Natural killer cell (primary cell): ENCODE data around the gene PCBP3. TPM values are rescaled to one million over a fixed set of nuclear protein-coding genes. Genes with fewer than 3 reads are reported as not detected.
A peak's percentile ranks its signal among the peaks of the same experiment; 100 is the strongest.

Experiments used
- ATAC-seq, 3 donors: fragments of 150-1000 bp in 2 of 3; fragments of 200-7000 bp in 1 of 3; cut with Tn5 transposase; 1 replicate in 1 of 3; 2 replicates in 2 of 3; pipeline ENCODE4 v1.10.0; 2021; ENCODE audit warnings: mild to moderate bottlenecking in 2 of 3, moderate library complexity in 2 of 3
- DNase-seq, 2 donors: peaks; one replicate each; pipeline versions ENCODE4 v3.0.0 to v3.0.0-alpha.2; 2013 to 2021; ENCODE audit warnings: mixed read lengths in 1 of 2
- H3K27ac ChIP-seq: one replicate; pipeline ENCODE4 v1.5.1; 2013; ENCODE audit warnings: mild to moderate bottlenecking, low read length
- H3K27me3 ChIP-seq: one replicate; pipeline ENCODE4 v1.6.1; 2013; ENCODE audit warnings: low read length; ENCODE audit not compliant: control insufficient read depth, insufficient read depth
- H3K36me3 ChIP-seq: one replicate; pipeline ENCODE4 v1.6.1; 2013; ENCODE audit warnings: low read length; ENCODE audit not compliant: control insufficient read depth, insufficient read depth
- H3K4me1 ChIP-seq: one replicate; pipeline ENCODE4 v1.6.1; 2013; ENCODE audit warnings: low read length; ENCODE audit not compliant: control insufficient read depth, insufficient read depth
- H3K4me3 ChIP-seq: one replicate; pipeline ENCODE4 v1.5.1; 2013; ENCODE audit warnings: low read length
- H3K9me3 ChIP-seq: one replicate; pipeline ENCODE4 v1.6.1; 2013; ENCODE audit warnings: low read length; ENCODE audit not compliant: control insufficient read depth, insufficient read depth
- H3K27ac Mint-ChIP-seq, 2 donors: one replicate each; pipeline ENCODE4 v1.8.0; 2022; ENCODE audit warnings: mild to moderate bottlenecking in 2 of 2, mixed read lengths in 2 of 2, moderate library complexity in 1 of 2
- H3K27me3 Mint-ChIP-seq, 2 donors: one replicate each; pipeline ENCODE4 v1.8.0; 2022; ENCODE audit warnings: low read depth in 2 of 2, mixed read lengths in 2 of 2
- H3K36me3 Mint-ChIP-seq: one replicate; pipeline ENCODE4 v1.8.0; 2022; ENCODE audit warnings: mixed read lengths
- H3K4me1 Mint-ChIP-seq, 2 donors: one replicate each; pipeline ENCODE4 v1.8.0; 2022; ENCODE audit warnings: mixed read lengths in 2 of 2
- H3K4me3 Mint-ChIP-seq: one replicate; pipeline ENCODE4 v1.8.0; 2022; ENCODE audit warnings: mild to moderate bottlenecking, moderate library complexity, mixed read lengths
- H3K9me3 Mint-ChIP-seq, 2 donors: one replicate each; pipeline ENCODE4 v1.8.0; 2022; ENCODE audit warnings: mixed read lengths in 2 of 2
- CTCF ChIP-seq: fragments of 200-600 bp; IDR thresholded peaks from one replicate; pipeline ENCODE4 v1.8.0; 2022; ENCODE audit warnings: antibody characterized with exemption
- WGBS: methylation state at CpG from one replicate; pipeline ENCODE4 v1.1.7; 2013; ENCODE audit warnings: missing lambda C conversion rate; ENCODE audit not compliant: insufficient coverage; 5-methylcytosine and 5-hydroxymethylcytosine counted together
- intact Hi-C: fragments of 100-400 bp; cut with micrococcal nuclease; formaldehyde crosslinking; loops from one replicate; pipeline ENCODE4 v1.14.2; 2022
- total RNA-seq, 4 donors: library from RNA; stranded (reverse); fragments of 120-200 nt in 1 of 4; gene quantifications; one replicate each; pipeline versions ENCODE4 v1.2.3 to v1.2.4, GENCODE V29; 2013 to 2022

Gene PCBP3
- total RNA-seq, 3 donors from 2014 or later (not counting 1 experiment from before 2014, with no cell fraction given), result 0.50 to 3.0 (median 0.52) TPM

- Histone ChIP-seq H3K9me3 (no peaks in the 10 kb centered on the region), H3K4me3 (no peak overlapping the region), H3K36me3 (no peaks in the 10 kb centered on the region), H3K27ac (no peak overlapping the region), H3K27me3 (no peaks in the 10 kb centered on the region), H3K4me1 (no peaks in the 10 kb centered on the region)
- ATAC-seq, result no peak
- Mint-ChIP-seq H3K9me3 (no peaks in the 10 kb centered on the region), H3K36me3 (no peaks in the 10 kb centered on the region), H3K4me3 (no peak overlapping the region), H3K27ac (no peak overlapping the region), H3K4me1 (no peaks in the 10 kb centered on the region), H3K27me3 (peaks cover 11 to 18% of the 10 kb centered on the region in 2 donors)
- no peak for TF ChIP-seq CTCF
- 87% methylated on average over 12 of the region's 12 CpGs for WGBS
- intact Hi-C loops, result no loop called here
- peak in 1 of 2 donors; percentile 10 for DNase-seq
Observed at GRCh38 chr21:45852886-45853400, 209.4 kb downstream of the PCBP3 start.

- DNase-seq (no peak), ATAC-seq (no peak)
- Histone ChIP-seq H3K9me3 (no peaks in the 10 kb centered on the region), H3K36me3 (no peaks in the 10 kb centered on the region), H3K27ac (no peak overlapping the region), H3K4me3 (no peak overlapping the region), H3K27me3 (no peaks in the 10 kb centered on the region), H3K4me1 (no peaks in the 10 kb centered on the region)
- 92% methylated on average over 19 of the region's 19 CpGs for WGBS
- Mint-ChIP-seq H3K9me3 (no peaks in the 10 kb centered on the region), H3K27ac (no peak overlapping the region), H3K4me3 (no peak overlapping the region), H3K27me3 (peaks cover 11 to 14% of the 10 kb centered on the region in 2 donors), H3K36me3 (no peaks in the 10 kb centered on the region), H3K4me1 (no peaks in the 10 kb centered on the region)
- no peak for TF ChIP-seq CTCF
- intact Hi-C loops, result no loop called here
Observed at GRCh38 chr21:45853703-45854342, 210.3 kb downstream of the PCBP3 start.

DNA sequence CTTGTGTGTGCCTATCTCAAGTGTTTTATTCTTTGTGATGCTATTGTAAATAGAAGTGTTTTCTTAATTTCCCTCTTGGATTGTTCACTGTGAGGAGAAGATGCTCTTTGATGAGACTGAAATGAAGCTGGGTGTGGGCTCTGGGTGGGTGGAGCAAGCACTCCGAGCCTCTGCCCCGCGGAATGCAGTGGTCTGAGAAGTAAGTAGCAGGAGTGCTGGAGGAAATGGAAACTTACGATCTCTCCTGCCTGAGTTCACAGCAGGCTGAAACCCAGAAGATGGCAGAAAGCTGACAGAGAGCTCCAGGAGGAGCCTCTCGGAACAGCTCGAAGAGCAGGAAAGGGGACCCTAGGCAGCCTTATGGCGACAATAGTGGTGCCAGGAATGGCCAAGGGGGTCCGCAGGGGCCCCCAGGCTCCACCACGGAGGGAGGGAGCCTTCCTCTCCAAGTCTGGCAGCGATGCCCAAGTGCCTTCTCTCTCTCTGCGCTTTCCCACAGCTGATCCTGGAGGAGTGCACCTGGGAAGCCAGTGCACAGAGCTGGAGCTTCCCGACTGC is 211.2 kb downstream of the PCBP3 start:
- Mint-ChIP-seq H3K9me3 (no peaks in the 10 kb centered on the region), H3K27ac (no peak overlapping the region), H3K27me3 (peaks cover 9 to 13% of the 10 kb centered on the region in 2 donors), H3K4me1 (no peaks in the 10 kb centered on the region), H3K36me3 (no peaks in the 10 kb centered on the region), H3K4me3 (no peak overlapping the region)
- no peaks in the 10 kb centered on the region for H3K9me3 ChIP-seq
- H3K27ac ChIP-seq, result no peak overlapping the region
- DNase-seq (no peak), ATAC-seq (no peak)
- H3K4me3 ChIP-seq, result no peak overlapping the region
- H3K27me3 ChIP-seq, result no peaks in the 10 kb centered on the region
- intact Hi-C loops, result no loop called here
- TF ChIP-seq CTCF, result no peak
- 78% methylated on average over 12 of the region's 12 CpGs for WGBS
- H3K36me3 ChIP-seq, result no peaks in the 10 kb centered on the region
- no peaks in the 10 kb centered on the region for H3K4me1 ChIP-seq
